ENCODE results near the gene ARHGEF2. TPM values are rescaled to one million over a fixed set of nuclear protein-coding genes. Genes with fewer than 3 reads are reported as not detected.

Gene ARHGEF2
- polyA plus RNA-seq, 1 of the 3 experiments (the other 2 are of a cell fraction): 50.8 TPM

- DNase-seq: no peak
- no peaks in the 10 kb centered on the region for H3K9me3 ChIP-seq
- H3K4me2 ChIP-seq: peak overlapping the region; percentile 97
- peaks cover 42% of the 10 kb centered on the region for H4K20me1 ChIP-seq (ENCODE audit: insufficient read depth)
- peaks cover 22% of the 10 kb centered on the region for H3F3A ChIP-seq (replicated peaks; ENCODE audit: insufficient read depth)
- peaks cover 41 to 51% of the 10 kb centered on the region in 2 experiments for H3K36me3 ChIP-seq (replicated peaks in 1 of 2; ENCODE audit: control insufficient read depth in 1 of 2, insufficient read depth in 2 of 2, low read length in 1 of 2)
- 36% methylated on average over 5 of the region's 5 CpGs for WGBS (ENCODE audit: low lambda C conversion rate)
- ChIA-PET CTCF (interaction anchor here (0.6 to 3.5 kb wide), 9 partner anchors 9 to 134 kb away, joined by 3 to 20 read pairs (median 3); partner anchors contain the start of gene ARHGEF2), POLR2A (interaction anchor here (1.0 to 1.9 kb wide), 4 partner anchors 8 to 150 kb away, joined by 3 to 4 read pairs (median 4); partner anchors contain the start of genes MEX3A and SYT11)
- no peak for TF ChIP-seq RCOR1 (IDR thresholded peaks at IDR 0.05; ENCODE audit: low read length)
- no peak for TF ChIP-seq MEF2A (IDR thresholded peaks at IDR 0.05; ENCODE audit: borderline replicate concordance, low read depth)
- TF ChIP-seq RFX5 (IDR thresholded peaks at IDR 0.05; ENCODE audit: low read length): no peak
- no peak for TF ChIP-seq SIN3A (IDR thresholded peaks at IDR 0.05; ENCODE audit: borderline replicate concordance, low read depth, low read length)
- no peak for TF ChIP-seq GATA2 (CRISPR knock-in tag; IDR thresholded peaks at IDR 0.05)
- no peak for TF ChIP-seq TCF12 (IDR thresholded peaks at IDR 0.05)
- TF ChIP-seq, protein P1, sequence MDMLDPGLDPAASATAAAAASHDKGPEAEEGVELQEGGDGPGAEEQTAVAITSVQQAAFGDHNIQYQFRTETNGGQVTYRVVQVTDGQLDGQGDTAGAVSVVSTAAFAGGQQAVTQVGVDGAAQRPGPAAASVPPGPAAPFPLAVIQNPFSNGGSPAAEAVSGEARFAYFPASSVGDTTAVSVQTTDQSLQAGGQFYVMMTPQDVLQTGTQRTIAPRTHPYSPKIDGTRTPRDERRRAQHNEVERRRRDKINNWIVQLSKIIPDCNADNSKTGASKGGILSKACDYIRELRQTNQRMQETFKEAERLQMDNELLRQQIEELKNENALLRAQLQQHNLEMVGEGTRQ (IDR thresholded peaks at IDR 0.05; ENCODE audit: borderline replicate concordance, low read depth, low read length): no peak
- TF ChIP-seq FOXM1 (IDR thresholded peaks at IDR 0.05; ENCODE audit: low read depth): no peak
- TF ChIP-seq YY1 (IDR thresholded peaks at IDR 0.05; ENCODE audit: low read depth): no peak
- no peak for TF ChIP-seq GABPA (IDR thresholded peaks at IDR 0.05; ENCODE audit: low read depth)
- no peak for TF ChIP-seq ZBTB33 (IDR thresholded peaks at IDR 0.05; ENCODE audit: borderline replicate concordance, low read depth)
- TF ChIP-seq NRF1 (IDR thresholded peaks at IDR 0.05; ENCODE audit: low read depth, low read length): no peak
- no peak for TF ChIP-seq SMC3 (IDR thresholded peaks at IDR 0.05; ENCODE audit: low read depth, low read length)
- TF ChIP-seq JUND (IDR thresholded peaks at IDR 0.05): no peak
- no peak for TF ChIP-seq USF1 (IDR thresholded peaks at IDR 0.05; ENCODE audit: borderline replicate concordance, low read depth)
- no peak for TF ChIP-seq FOXJ3 (CRISPR knock-in tag; IDR thresholded peaks at IDR 0.05)
- TF ChIP-seq, protein P2, sequence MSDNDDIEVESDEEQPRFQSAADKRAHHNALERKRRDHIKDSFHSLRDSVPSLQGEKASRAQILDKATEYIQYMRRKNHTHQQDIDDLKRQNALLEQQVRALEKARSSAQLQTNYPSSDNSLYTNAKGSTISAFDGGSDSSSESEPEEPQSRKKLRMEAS (IDR thresholded peaks at IDR 0.05; ENCODE audit: low read depth): no peak
- H3K9ac ChIP-seq: peak overlapping the region; percentile 98; the same call in 1 of the 2 replicates
- no peaks in the 10 kb centered on the region for H3K9me2 ChIP-seq
- no peak overlapping the region for H2AFZ ChIP-seq (ENCODE audit: low read depth)
- no peak overlapping the region for H3K27ac ChIP-seq (ENCODE audit: low read depth in 2 of 2, low read length in 1 of 2)
- H3K79me2 ChIP-seq (ENCODE audit: insufficient read depth): peaks cover 73% of the 10 kb centered on the region
- H3K4me1 ChIP-seq (ENCODE audit: control insufficient read depth in 1 of 2, insufficient read depth in 2 of 2, low read depth in 1 of 2, low read length in 1 of 2): peaks cover 19 to 20% of the 10 kb centered on the region in 2 experiments
- H3K27me3 ChIP-seq (ENCODE audit: insufficient read depth): no peaks in the 10 kb centered on the region
- peak overlapping the region; percentile 76 to 86; a peak in 3 of 4 replicates for H3K4me3 ChIP-seq (ENCODE audit: low read depth in 2 of 2, low read length in 1 of 2)
Observed at GRCh38 chr1:155932487-155932886, 45.9 kb downstream of the ARHGEF2 start.

Measured in SK-N-SH (cell line).